Kidney (tissue), 14 donors: ENCODE data around the gene MEX3A. TPM values are rescaled to one million over a fixed set of nuclear protein-coding genes. Genes with fewer than 3 reads are reported as not detected.

Source experiments
- DNase-seq, 5 donors: peaks; one replicate each; pipeline ENCODE4 v3.0.0-alpha.2; 2013 to 2020
- FAIRE-seq: peaks from 2 replicates; lab custom pipeline; 2012; peaks lifted over from hg19 to GRCh38; lab: Jason Lieb, UNC
- H3K27ac ChIP-seq, 2 donors: one replicate each; pipeline ENCODE4 v1.7.0; 2013; ENCODE audit warnings: low read depth in 2 of 2, low read length in 2 of 2, inconsistent platforms in 1 of 2
- H3K27me3 ChIP-seq: one replicate; pipeline ENCODE4 v1.7.1; 2013; ENCODE audit warnings: low read length, inconsistent platforms; ENCODE audit not compliant: control insufficient read depth, insufficient read depth
- H3K36me3 ChIP-seq, 3 donors: one replicate each; pipeline versions ENCODE4 v1.7.0 to v1.7.1; 2013; ENCODE audit warnings: low read length in 3 of 3, control low read depth in 1 of 3, inconsistent platforms in 1 of 3; ENCODE audit not compliant: insufficient read depth in 3 of 3, control insufficient read depth in 2 of 3
- H3K4me1 ChIP-seq, 3 donors: one replicate each; pipeline versions ENCODE4 v1.7.0 to v1.7.1; 2013; ENCODE audit warnings: low read length in 3 of 3, inconsistent platforms in 1 of 3, low read depth in 1 of 3; ENCODE audit not compliant: control insufficient read depth in 2 of 3, insufficient read depth in 2 of 3
- H3K4me3 ChIP-seq, 3 donors: one replicate each; pipeline versions ENCODE4 v1.7.0 to v1.8.1; 2013; ENCODE audit warnings: low read length in 3 of 3, control low read depth in 1 of 3, inconsistent platforms in 1 of 3
- H3K9ac ChIP-seq, 3 donors: one replicate each; pipeline versions ENCODE4 v1.7.0 to v1.7.1; 2013; ENCODE audit warnings: low read length in 3 of 3, control low read depth in 1 of 3, inconsistent platforms in 1 of 3
- H3K9me3 ChIP-seq, 3 donors: one replicate each; pipeline versions ENCODE4 v1.7.0 to v1.7.1; 2013; ENCODE audit warnings: low read length in 3 of 3, control low read depth in 1 of 3, inconsistent platforms in 1 of 3; ENCODE audit not compliant: control insufficient read depth in 2 of 3, insufficient read depth in 1 of 3
- CTCF ChIP-seq: IDR thresholded peaks from 3 replicates; pipeline ENCODE4 v1.5.1; 2012; ENCODE audit warnings: mild to moderate bottlenecking, moderate library complexity, borderline replicate concordance; ENCODE audit not compliant: insufficient read depth; ENCODE audit errors: extremely low read depth
- intact Hi-C: fragments of 100-400 bp; cut with DNase I; formaldehyde crosslinking; loops from one replicate; pipeline ENCODE4 v1.11.1; 2022
- polyA plus RNA-seq: library from polyadenylated mRNA; stranded (reverse); fragments of 350-450 nt; fragmentation: Illumina TruSeq; extraction: RNeasy Lipid Tissue Mini Kit (QIAGEN cat#74804); gene quantifications from one replicate; pipeline ENCODE4 v1.2.3, GENCODE V29; 2014; ENCODE audit warnings: low read depth, low replicate concordance; ENCODE audit not compliant: insufficient read depth
- total RNA-seq: library from RNA; stranded (reverse); fragmentation: NEBNext Ultra II Directional; extraction: Animal tissue kit (Norgen Biotek cat#: 25700); gene quantifications from one replicate; pipeline ENCODE4 v1.2.1, GENCODE V29; 2021
- donor health status: control.
- donor health status: control.
- donor health status: control.
- donor health status: control.
- donor health status: control.
- donor health status: DM: yes; HTN: yes; CAD: no.
- donor health status: Normal renal cell carcinoma (clear cell type).

MEX3A gene
- total and polyA plus RNA-seq, 2 donors from 2014 or later, result 1.0 to 1.7 TPM

GRCh38 chr1:156074661-156075060 is 7.6 kb downstream of the MEX3A start:
- intact Hi-C loops, result no loop called here
- no peak for DNase-seq
- Histone ChIP-seq H3K4me3 (no peak overlapping the region), H3K9me3 (no peaks in the 10 kb centered on the region), H3K4me1 (peaks cover 0 to 4% (median 0%) of the 10 kb centered on the region in 3 donors), H3K27ac (no peak overlapping the region), H3K9ac (no peak overlapping the region), H3K36me3 (peaks cover 0 to 2% (median 0%) of the 10 kb centered on the region in 3 donors), H3K27me3 (no peaks in the 10 kb centered on the region)
- TF ChIP-seq CTCF, result no peak
- FAIRE-seq, result no peak

GRCh38 chr1:156073740-156074139 is 8.5 kb downstream of the MEX3A start:
- intact Hi-C loops, result no loop called here
- H3K9ac ChIP-seq, result no peak overlapping the region
- no peak for TF ChIP-seq CTCF
- peaks cover 0 to 2% (median 0%) of the 10 kb centered on the region in 3 donors for H3K36me3 ChIP-seq
- H3K9me3 ChIP-seq, result no peaks in the 10 kb centered on the region
- DNase-seq (peak in 3 of 5 donors; percentile 66 to 79 (median 69)), FAIRE-seq (no peak)
- H3K27ac ChIP-seq, result no peak overlapping the region
- no peak overlapping the region for H3K4me3 ChIP-seq
- no peaks in the 10 kb centered on the region for H3K27me3 ChIP-seq
- peaks cover 0 to 4% (median 0%) of the 10 kb centered on the region in 3 donors for H3K4me1 ChIP-seq

GRCh38 chr1:156073110-156073687 is 9.1 kb downstream of the MEX3A start:
- Histone ChIP-seq H3K9ac (no peak overlapping the region), H3K27me3 (no peaks in the 10 kb centered on the region), H3K4me1 (peaks cover 0 to 4% (median 0%) of the 10 kb centered on the region in 3 donors), H3K27ac (no peak overlapping the region), H3K36me3 (peaks cover 0 to 2% (median 0%) of the 10 kb centered on the region in 3 donors), H3K9me3 (no peaks in the 10 kb centered on the region), H3K4me3 (no peak overlapping the region)
- no peak for FAIRE-seq
- intact Hi-C loops, result no loop called here
- no peak for TF ChIP-seq CTCF
- DNase-seq, result no peak
